DND-41 (cell line): ENCODE data around the gene PIEZO1.

Experiments used
- ATAC-seq: fragments of 200-7000 bp; cut with Tn5 transposase; 3 replicates; pipeline ENCODE4 v1.9.1; 2021; ENCODE audit warnings: low read depth; ENCODE audit not compliant: insufficient read depth
- DNase-seq: peaks from one replicate; pipeline ENCODE4 v3.0.0-alpha.2; 2020
- H2AFZ ChIP-seq: 2 replicates; pipeline ENCODE4 v1.6.0; 2012; ENCODE audit warnings: low read depth, low read length
- H3K27ac ChIP-seq: 2 replicates; pipeline ENCODE4 v1.5.1; 2012; ENCODE audit warnings: low read length, inconsistent platforms
- H3K27me3 ChIP-seq: fragments of 200-600 bp; sonication (generic); 2 replicates; pipeline ENCODE4 v1.6.0; 2012; ENCODE audit warnings: low read length, mild to moderate bottlenecking, inconsistent platforms; ENCODE audit not compliant: insufficient read depth, poor library complexity
- H3K36me3 ChIP-seq: 2 replicates; pipeline ENCODE4 v1.5.1; 2012; ENCODE audit warnings: low read length, inconsistent platforms; ENCODE audit not compliant: insufficient read depth
- H3K4me1 ChIP-seq: 2 replicates; pipeline ENCODE4 v1.5.1; 2012; ENCODE audit warnings: mild to moderate bottlenecking, low read length; ENCODE audit not compliant: insufficient read depth
- H3K4me2 ChIP-seq: 2 replicates; pipeline ENCODE4 v1.6.0; 2012; ENCODE audit warnings: mild to moderate bottlenecking, moderate library complexity, low read length, inconsistent platforms; ENCODE audit not compliant: insufficient read depth
- H3K4me3 ChIP-seq, 2 experiments: fragments of 200-600 bp in 1 of 2; shearing (Covaris generic) in 1 of 2; 2 replicates each; pipeline ENCODE4 v1.5.1; 2012 to 2016; ENCODE audit warnings: inconsistent platforms in 2 of 2, low read length in 2 of 2, mild to moderate bottlenecking in 2 of 2, low read depth in 1 of 2, moderate library complexity in 1 of 2
- H3K79me2 ChIP-seq: 2 replicates; pipeline ENCODE4 v1.6.0; 2012; ENCODE audit warnings: low read length, inconsistent platforms; ENCODE audit not compliant: insufficient read depth
- H3K9ac ChIP-seq: 2 replicates; pipeline ENCODE4 v1.6.0; 2012; ENCODE audit warnings: low read depth, mild to moderate bottlenecking, inconsistent platforms, low read length, moderate library complexity
- H3K9me3 ChIP-seq: 2 replicates; pipeline ENCODE4 v1.5.1; 2012; ENCODE audit warnings: low read length, moderate library complexity, mild to moderate bottlenecking, inconsistent platforms; ENCODE audit not compliant: insufficient read depth, severe bottlenecking
- H4K20me1 ChIP-seq: 2 replicates; pipeline ENCODE4 v1.6.0; 2012; ENCODE audit warnings: low read length; ENCODE audit not compliant: insufficient read depth
- EZH2 ChIP-seq: IDR thresholded peaks from 3 replicates; pipeline ENCODE4 v1.6.1; 2012; ENCODE audit warnings: borderline replicate concordance, low read depth, mild to moderate bottlenecking, moderate library complexity, low read length, inconsistent platforms; ENCODE audit not compliant: severe bottlenecking
- TF ChIP-seq, protein P1 (sequence below): IDR thresholded peaks from 2 replicates; pipeline ENCODE4 v1.5.1; 2012; ENCODE audit warnings: borderline replicate concordance, low read length, moderate library complexity, mild to moderate bottlenecking; ENCODE audit not compliant: poor library complexity, severe bottlenecking; ENCODE audit errors: extremely low read depth

Gene PIEZO1

GRCh38 chr16:88725609-88726407 lies 59.2 kb downstream of the PIEZO1 start:
- H3K27ac ChIP-seq: no peak overlapping the region
- peaks cover 6% of the 10 kb centered on the region; the same call in 1 of the 2 replicates for H4K20me1 ChIP-seq
- H3K9ac ChIP-seq: no peak overlapping the region
- no peaks in the 10 kb centered on the region for H3K79me2 ChIP-seq
- H2AFZ ChIP-seq: no peak overlapping the region
- no peaks in the 10 kb centered on the region for H3K9me3 ChIP-seq
- no peaks in the 10 kb centered on the region for H3K27me3 ChIP-seq
- ATAC-seq: no peak
- TF ChIP-seq, protein P1, sequence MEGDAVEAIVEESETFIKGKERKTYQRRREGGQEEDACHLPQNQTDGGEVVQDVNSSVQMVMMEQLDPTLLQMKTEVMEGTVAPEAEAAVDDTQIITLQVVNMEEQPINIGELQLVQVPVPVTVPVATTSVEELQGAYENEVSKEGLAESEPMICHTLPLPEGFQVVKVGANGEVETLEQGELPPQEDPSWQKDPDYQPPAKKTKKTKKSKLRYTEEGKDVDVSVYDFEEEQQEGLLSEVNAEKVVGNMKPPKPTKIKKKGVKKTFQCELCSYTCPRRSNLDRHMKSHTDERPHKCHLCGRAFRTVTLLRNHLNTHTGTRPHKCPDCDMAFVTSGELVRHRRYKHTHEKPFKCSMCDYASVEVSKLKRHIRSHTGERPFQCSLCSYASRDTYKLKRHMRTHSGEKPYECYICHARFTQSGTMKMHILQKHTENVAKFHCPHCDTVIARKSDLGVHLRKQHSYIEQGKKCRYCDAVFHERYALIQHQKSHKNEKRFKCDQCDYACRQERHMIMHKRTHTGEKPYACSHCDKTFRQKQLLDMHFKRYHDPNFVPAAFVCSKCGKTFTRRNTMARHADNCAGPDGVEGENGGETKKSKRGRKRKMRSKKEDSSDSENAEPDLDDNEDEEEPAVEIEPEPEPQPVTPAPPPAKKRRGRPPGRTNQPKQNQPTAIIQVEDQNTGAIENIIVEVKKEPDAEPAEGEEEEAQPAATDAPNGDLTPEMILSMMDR: no peak
- TF ChIP-seq EZH2: no peak
- no peak overlapping the region for H3K4me2 ChIP-seq
- no peak for DNase-seq
- H3K4me1 ChIP-seq: no peaks in the 10 kb centered on the region
- peaks cover 78% of the 10 kb centered on the region for H3K36me3 ChIP-seq
- H3K4me3 ChIP-seq: no peak overlapping the region

GRCh38 chr16:88724855-88725555 lies 60.0 kb downstream of the PIEZO1 start:
- no peak overlapping the region for H3K4me3 ChIP-seq
- H3K4me2 ChIP-seq: no peak overlapping the region

DNA sequence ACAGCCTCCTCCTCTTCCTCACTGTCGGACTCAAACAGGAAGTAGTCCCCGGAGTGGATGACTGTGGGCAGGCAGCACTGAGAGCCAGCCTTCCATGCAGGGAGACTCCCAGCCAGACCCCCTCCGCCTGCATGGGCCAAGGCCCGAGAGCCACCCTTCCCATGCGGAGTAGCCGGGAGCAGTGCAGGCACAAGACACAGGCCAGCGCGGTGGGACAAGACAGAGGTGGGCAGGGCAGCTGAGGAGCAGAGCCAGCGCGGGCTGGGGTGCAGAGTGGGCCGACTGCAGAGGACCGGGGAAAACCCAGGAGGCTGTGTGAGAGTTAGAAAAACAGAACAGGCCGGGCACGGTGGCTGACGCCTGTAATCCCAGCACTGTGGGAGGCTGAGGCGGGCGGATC lies 61.1 kb downstream of the PIEZO1 start:
- H2AFZ ChIP-seq: no peak overlapping the region
- H3K36me3 ChIP-seq: peaks cover 88% of the 10 kb centered on the region
- H3K9me3 ChIP-seq: no peaks in the 10 kb centered on the region
- no peak overlapping the region for H3K4me2 ChIP-seq
- no peak overlapping the region for H3K4me3 ChIP-seq
- no peaks in the 10 kb centered on the region for H3K79me2 ChIP-seq
- no peak for TF ChIP-seq EZH2
- ATAC-seq (no peak), DNase-seq (no peak)
- peaks cover 11% of the 10 kb centered on the region for H4K20me1 ChIP-seq
- H3K27ac ChIP-seq: no peak overlapping the region
- H3K4me1 ChIP-seq: no peaks in the 10 kb centered on the region
- no peaks in the 10 kb centered on the region for H3K27me3 ChIP-seq
- no peak overlapping the region for H3K9ac ChIP-seq

More at GRCh38 chr16:88724855-88725555, 60.0 kb downstream of the PIEZO1 start:
- Histone ChIP-seq H3K9ac (no peak overlapping the region), H3K27me3 (no peaks in the 10 kb centered on the region), H3K4me1 (no peaks in the 10 kb centered on the region), H2AFZ (no peak overlapping the region), H3K79me2 (no peaks in the 10 kb centered on the region), H4K20me1 (peaks cover 3% of the 10 kb centered on the region; the same call in 1 of the 2 replicates), H3K27ac (no peak overlapping the region), H3K9me3 (no peaks in the 10 kb centered on the region), H3K36me3 (peaks cover 81% of the 10 kb centered on the region)
- ATAC-seq (no peak), DNase-seq (no peak)
- TF ChIP-seq, protein P1: no peak
- no peak for TF ChIP-seq EZH2

DNA sequence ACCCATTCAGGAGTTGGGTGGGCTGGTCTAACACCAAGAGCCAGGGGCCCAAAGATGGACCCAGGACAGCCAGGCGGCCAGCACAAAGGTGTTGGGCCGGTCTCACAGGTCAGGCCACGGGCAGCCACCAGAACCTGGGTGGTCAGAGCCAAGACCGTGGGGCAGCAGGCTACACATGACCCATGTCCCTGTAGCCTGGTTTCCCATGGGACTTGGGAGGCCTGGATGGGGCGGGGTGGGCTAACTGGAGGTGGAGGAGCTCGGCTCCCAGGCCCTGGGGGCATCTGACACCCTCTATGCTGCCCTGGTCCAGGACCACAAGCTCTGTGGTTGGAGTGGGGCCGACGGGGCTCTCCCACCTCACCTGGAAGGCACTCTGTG lies 61.5 kb downstream of the PIEZO1 start:
- Histone ChIP-seq H3K4me3 (no peak overlapping the region), H3K36me3 (peaks cover 92% of the 10 kb centered on the region), H3K4me1 (no peaks in the 10 kb centered on the region), H2AFZ (no peak overlapping the region), H3K9ac (no peak overlapping the region), H3K4me2 (no peak overlapping the region), H3K9me3 (no peaks in the 10 kb centered on the region), H3K27me3 (no peaks in the 10 kb centered on the region), H3K79me2 (no peaks in the 10 kb centered on the region), H4K20me1 (peaks cover 16% of the 10 kb centered on the region), H3K27ac (no peak overlapping the region)
- TF ChIP-seq, protein P1: no peak
- no peak for TF ChIP-seq EZH2
- ATAC-seq (no peak), DNase-seq (no peak)
